Right hindlimb (tissue), 1 donor: ENCODE measurements around the gene HIGD2A.
A peak's percentile ranks its signal among the peaks of the same experiment; 100 is the strongest.

Experiments
- DNase-seq: peaks from one replicate; pipeline ENCODE4 v3.0.0-alpha.2; 2018

Gene HIGD2A

GRCh38 chr5:176388444-176389134 is at the start of gene HIGD2A, which contains the start of gene NOP16:
HIGD2A (plus strand) TSS chr5:176388751; CDS start chr5:176388820, 69 bp downstream.
NOP16 (minus strand) TSS chr5:176388598; CDS start chr5:176388539, 59 bp downstream.
- DNase-seq: peak; percentile 99

GRCh38 chr5:176339304-176339703 is 49.2 kb upstream of the HIGD2A start:
- no peak for DNase-seq

GRCh38 chr5:176341325-176342157 is 47.0 kb upstream of the HIGD2A start:
- DNase-seq: no peak

- DNase-seq: no peak
These were observed 46.4 kb upstream of the HIGD2A start for GRCh38 chr5:176342158-176342483.

- no peak for DNase-seq
These were observed 45.6 kb upstream of the HIGD2A start for GRCh38 chr5:176342766-176343458.

- no peak for DNase-seq
These were observed 38.1 kb upstream of the HIGD2A start for GRCh38 chr5:176350416-176350815.

- DNase-seq: no peak
These were observed 36.3 kb upstream of the HIGD2A start for GRCh38 chr5:176352116-176352878.

- DNase-seq: peak; percentile 54
These were observed 35.0 kb upstream of the HIGD2A start for GRCh38 chr5:176353533-176353932.

- no peak for DNase-seq
These were observed 33.0 kb upstream of the HIGD2A start for GRCh38 chr5:176355400-176356178.

- no peak for DNase-seq
These were observed 32.4 kb upstream of the HIGD2A start for GRCh38 chr5:176356179-176356566.

- DNase-seq: no peak
These were observed 28.9 kb upstream of the HIGD2A start for GRCh38 chr5:176359658-176360057.

GRCh38 chr5:176360894-176361436 is 27.6 kb upstream of the HIGD2A start:
- DNase-seq: no peak

- peak; percentile 96 for DNase-seq
These were observed 26.9 kb upstream of the HIGD2A start, which contains the start of gene KIAA1191 for GRCh38 chr5:176361437-176362232. KIAA1191 (minus strand) TSS chr5:176361764; CDS start chr5:176359508, 2,256 bp downstream.

GRCh38 chr5:176362233-176362490 is 26.4 kb upstream of the HIGD2A start:
- no peak for DNase-seq

GRCh38 chr5:176364765-176365350 is 23.7 kb upstream of the HIGD2A start:
- DNase-seq: no peak

- peak; percentile 83 for DNase-seq
These were observed 23.0 kb upstream of the HIGD2A start, which contains the start of gene ARL10 for GRCh38 chr5:176365351-176366231. ARL10 (plus strand) TSS chr5:176365487; CDS start chr5:176365564, 77 bp downstream.

GRCh38 chr5:176366232-176366894 is 22.2 kb upstream of the HIGD2A start:
- no peak for DNase-seq

- no peak for DNase-seq
These were observed 19.8 kb upstream of the HIGD2A start for GRCh38 chr5:176368726-176369125.
